D341Med (cell line): ENCODE results near the gene RNF31.

Source experiments
- DNase-seq: peaks from one replicate; pipeline ENCODE4 v3.0.0; 2012; ENCODE audit warnings: low spot score

RNF31 gene

DNA sequence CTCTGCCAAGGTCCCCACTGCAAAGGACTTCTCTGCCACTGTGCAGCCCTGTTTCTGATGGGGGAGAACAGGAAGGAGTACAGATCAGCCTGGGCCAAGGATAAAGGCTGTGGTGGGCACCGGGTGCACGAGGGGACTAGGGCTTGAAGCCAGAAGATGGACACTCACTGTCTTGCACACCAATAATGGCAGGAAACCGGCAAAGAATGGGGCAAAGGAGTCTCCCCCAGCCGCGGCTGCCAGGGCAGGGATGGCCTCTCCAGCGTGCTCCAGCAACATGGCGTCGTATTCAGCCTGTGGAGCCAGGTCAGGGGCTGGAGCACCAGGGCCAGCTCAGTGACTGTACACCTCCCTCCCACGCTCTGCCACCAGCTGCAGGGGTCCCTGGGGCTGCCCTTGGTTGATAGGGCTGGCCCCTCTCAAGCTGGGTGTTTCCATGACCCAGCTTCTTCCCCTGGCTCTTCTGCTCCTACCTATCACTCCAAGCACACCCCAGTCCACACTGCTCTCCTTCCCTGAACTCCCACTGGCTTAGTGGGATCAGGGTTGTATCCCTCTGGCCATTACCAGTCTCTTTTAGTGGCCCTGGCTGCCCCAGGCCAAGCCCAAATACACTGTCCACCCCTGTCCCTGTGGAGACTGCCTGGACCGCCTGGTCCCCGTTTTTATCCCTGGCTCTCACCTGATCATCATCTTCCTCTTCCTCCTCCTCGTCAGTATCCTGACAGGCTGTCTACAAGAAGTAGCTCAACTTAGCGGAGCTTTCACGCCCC, 35.0 kb downstream of the RNF31 start:
- no peak for DNase-seq

DNA sequence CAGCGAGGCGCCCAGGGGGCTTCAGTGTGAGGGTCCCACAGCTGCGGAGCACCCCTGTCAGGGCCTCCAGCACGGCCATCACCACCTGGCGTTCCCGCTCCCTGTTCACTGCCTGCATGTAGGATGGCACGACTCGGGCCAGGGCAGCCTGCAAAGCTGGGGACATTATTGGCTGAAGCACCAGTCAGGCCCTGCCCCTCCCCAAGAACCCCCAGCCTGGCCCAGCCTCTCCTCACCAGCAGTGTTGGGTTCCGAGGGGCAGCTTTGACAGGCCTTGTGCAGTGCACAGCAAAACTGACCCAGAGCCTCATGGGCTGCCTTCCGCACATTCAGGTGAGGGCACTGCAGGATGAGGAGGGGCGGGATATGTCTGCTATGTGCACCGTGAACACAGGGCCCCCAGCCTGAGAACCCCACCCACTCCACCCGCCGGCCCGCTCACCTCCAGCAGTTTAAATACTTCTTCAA, 35.8 kb downstream of the RNF31 start:
- no peak for DNase-seq

DNA sequence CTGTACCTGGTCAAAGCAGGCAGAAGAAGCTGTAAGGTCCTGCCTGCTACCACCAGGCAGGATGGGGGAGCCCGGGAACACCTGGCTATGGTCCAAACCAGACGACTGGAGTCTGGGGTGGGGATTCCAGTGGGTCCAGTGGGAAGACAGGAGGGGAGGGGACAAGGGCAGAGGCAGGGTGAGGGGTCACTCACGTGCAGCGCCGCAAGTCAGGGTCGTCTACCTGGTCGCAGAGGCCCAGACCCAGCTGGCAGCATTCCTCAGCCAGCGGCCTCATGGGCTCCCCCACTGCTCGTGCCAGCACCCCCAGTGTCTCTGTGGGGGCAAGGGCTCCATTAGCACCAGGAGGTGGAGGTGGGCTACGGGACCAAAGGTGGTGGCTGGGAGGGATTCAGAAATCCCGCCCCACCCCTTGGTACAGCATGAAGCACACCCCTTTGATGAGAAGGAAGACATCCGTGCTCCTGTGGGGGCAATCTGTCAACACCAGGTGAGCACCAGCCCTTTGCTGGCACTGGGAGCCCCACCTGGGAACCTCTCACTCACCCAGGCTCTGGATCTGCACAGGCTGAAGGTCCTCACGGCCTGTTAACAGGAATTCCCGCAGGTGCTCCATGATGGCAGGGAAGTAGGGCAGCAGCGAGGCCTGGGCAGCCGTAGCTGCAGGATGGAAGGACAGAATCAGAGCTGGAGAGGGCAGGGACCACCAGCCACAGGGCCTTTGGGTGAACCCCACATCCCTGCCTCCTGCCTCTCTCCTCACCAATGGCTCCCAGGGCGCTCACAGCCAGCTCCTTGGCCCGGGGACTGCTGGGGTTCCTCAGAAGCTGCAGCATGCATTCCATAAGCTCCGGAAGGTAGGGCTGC, 37.0 kb downstream of the RNF31 start:
- DNase-seq: no peak

DNA sequence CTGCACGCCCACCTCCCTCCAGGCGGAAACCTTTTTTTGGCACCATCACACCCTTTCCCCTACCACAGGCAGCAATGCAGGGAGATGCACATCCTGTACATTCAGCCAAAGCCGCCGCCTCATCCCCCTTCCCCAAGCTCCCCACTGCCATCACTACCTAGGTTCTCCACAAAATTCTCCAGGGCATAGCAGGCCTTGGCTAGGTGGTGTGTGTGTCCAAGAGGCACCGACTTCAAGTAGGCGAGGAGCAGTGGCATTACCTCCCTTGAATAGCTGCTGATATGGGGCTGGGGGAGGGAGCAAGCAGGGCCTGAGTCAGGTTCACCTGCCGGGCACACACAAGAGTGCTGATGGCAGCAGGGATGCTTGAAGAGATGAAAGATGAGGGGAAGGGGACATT, 37.7 kb downstream of the RNF31 start:
- DNase-seq: no peak

DNA sequence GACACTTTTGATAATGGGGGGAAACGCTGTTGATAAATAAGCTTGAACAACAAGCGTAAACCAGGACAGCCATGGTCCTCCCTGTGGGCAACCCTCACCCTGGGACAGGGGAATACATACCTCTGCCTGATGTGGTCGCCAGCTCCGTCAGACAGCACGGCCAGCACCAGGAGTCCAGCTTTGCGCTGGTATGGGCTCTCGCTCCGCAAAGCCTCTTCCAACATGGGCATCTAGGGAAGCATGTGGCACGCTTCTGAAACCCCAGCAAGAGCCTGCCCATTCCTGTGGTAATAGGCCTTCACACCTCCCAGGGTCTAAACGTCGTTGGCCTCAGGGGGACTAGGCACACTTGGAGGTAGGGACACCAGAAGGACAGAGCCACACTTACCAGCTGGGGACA, 38.4 kb downstream of the RNF31 start:
- no peak for DNase-seq

DNA sequence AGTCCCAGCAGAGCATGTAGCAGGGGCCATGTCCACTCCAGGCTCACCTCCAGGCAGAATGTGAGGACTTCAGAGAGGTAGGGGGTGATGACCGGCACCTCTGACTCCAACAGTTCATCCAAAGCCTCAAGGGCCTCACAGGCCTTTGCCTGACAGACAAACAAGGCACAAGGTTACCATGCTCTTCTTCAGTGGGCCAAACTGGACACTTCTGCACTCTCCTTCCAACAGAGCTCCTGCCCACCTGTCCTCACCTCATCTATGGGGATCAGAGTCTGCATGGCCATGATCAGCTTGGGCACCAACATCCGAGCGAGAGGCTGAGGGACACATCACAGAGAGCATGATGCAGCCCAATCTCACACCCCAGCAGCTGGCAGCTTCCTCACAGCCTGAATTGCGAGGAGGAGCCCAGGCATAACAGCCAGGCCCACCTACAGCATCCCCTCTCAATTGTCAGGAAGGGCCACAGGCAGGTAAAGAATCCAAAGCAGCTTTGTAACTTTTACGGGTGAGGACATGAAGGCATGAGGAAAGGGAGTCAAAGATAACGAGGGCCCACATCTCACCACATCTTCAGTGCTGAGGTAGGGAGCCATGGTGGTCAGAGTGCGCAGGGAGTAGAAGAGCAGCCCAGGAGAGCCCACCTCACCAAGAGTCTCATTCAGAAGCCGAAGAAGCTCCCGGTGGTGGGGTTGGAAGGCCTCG, 39.7 kb downstream of the RNF31 start:
- DNase-seq: no peak

DNA sequence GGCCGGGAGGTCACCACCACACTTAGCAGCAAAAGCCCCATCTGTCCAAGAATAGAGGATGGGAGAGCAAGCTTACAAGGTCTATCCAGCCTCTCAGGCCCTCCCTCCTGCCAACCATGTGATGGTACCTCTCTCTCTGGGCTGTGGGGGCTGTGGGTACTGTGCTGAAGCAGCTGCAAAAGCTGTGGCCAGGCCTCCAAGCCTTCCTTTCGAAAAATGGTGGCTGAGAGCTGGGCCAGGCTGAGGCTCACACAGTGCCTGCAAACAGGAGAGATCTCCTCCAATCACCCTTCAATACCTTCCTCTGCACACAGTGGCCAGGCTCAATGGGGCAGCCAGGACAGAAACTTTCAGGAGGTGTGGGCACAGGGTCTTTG, 40.2 kb downstream of the RNF31 start:
- DNase-seq: no peak

DNA sequence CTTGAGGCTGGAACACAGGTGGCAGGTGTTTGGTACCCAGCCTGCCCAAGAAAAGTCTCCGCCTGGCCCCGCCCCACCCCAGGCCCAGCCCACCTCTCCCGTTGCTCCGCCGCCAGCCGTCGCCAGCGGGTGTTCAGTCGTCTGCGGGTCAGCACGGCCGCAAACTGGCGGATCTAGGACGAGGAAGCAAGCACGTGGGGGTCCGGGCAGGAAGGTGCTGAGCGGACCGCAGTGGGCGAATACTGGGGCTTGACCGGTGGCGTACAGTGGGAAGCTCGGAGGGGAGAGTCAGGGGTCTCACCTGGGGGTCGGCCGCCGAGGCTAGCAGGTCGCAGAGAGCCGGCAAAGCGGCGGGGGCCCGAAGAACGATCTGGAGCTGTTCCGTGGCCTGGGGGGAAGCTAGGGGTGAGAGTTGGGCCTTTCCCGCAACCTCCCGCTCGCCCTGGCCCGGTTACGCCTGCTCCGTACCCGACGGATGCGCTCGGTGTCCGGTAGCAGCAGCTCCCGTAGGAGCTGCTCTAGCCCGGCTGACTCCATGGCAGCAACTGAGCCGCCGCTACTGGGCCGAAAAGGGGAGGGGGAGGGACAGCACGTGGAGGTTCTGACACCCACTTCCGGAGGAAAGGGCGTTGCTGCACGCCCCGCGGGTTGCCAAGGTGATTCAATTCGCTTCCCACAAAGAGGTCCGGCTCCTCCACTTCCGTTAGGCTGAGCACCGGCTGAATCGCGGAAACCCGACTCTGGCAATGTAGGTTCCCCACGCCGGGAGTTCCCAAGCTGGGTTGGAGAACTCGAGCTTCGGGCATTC, 41.2 kb downstream of the RNF31 start, which contains the start of gene IPO4:
TSS of gene IPO4 (minus strand) at position 566 of the 808 bp plus-strand sequence. CDS start at position 537, 29 bp downstream.
- peak; percentile 97 for DNase-seq

DNA sequence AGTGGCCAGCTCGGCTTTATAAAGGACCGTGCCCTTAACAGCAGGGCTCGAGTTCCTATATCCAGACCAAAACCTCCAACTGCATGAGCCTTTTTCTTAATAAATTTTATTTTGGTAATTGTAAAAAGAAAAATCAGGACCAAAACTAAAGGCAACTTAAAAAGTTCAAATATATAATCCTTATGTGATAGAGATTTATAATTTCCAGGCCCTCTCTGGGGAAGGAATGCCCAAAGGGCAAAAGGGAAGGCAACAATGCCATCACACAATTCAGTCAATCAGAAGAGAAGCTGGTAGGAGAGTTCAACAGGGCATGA, 41.7 kb downstream of the RNF31 start:
- DNase-seq: no peak

DNA sequence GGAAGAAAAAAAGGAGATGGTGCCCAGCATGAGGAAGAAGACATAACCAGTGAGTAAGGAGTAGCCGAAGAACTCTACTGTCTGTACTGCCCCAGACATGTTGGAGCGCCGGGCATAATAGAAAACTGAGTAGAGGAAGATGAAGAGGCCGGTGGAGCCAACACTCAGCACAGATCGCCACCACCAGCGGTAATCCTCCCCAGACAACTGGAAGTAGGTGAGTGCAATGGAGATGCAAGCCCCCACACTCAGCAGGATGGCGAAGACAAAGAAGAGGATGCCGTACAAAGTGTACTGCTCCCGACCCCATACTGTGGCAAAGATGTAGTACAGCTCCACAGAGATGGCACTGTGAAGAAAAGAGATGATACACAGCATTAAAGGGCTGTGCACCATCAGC, 42.2 kb downstream of the RNF31 start:
- no peak for DNase-seq

DNA sequence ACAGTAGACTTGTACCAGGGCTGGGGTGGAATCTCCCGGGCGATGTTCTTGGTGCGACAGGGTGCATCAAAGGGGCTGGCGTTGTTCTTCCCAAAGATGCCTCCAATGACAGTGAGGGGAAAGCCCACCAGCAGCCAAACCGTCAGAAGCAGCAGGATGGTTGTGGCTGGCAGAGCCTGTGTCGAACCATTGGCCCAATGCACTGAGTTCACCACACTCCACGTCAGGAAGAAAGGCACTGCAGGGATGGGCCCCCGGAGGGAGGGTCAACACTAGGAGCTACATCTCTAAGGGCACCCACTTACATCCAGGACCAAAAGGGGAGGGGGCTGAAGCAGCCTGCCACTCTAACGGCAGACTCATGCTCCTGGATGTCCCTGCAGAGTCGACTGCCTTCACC, 43.1 kb downstream of the RNF31 start:
- no peak for DNase-seq

DNA sequence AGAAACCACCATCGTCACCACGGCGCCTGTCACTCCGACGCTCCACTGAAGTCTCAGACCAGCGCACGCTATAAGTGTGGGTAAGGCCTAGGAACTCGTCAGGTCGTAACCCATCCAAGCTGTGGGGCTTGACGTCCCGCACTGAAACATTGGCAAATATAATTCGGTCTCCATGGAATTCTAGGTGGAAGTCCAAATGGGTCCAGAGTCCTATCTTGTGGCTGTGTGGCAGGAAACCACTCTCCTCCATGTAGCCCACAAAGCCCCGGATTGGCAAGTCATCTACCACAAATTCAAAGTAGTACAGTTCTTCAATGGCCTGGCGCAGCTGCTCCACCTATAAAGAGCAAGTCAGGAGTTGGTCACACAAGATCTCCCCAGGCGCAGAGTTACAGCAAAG, 45.6 kb downstream of the RNF31 start:
- DNase-seq: no peak

DNA sequence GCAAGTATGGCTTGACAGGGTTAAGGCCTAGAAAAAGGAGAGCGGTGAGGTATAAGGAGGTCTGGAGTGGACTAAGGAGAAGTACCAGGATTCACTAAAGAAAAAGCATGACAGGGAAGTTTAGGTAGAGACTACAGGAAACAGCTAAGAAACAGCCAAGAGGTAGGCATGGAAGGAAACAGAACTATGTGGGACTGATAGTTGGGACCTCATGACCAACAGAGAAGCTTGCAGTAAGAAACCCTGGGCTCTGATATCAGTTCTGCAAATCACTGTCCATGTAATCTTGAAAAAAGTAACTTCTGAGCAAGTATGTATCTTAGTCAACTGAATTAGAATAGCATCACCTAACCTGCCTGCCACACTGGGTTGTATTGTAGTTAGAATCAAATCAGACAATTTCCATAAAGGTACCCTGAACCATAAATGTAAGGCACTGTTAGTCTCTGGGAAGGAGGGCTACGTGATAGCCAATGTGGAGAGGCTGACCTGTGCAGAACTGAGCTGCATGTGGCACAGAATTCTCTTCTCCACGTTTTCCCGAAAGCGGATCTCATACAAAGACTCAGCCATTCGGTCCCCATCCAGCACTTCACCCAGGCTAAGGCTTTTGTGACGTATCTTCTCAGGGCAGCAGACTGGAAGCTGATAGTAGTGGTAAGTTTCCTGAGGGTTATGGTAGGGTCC, 47.0 kb downstream of the RNF31 start:
- no peak for DNase-seq

DNA sequence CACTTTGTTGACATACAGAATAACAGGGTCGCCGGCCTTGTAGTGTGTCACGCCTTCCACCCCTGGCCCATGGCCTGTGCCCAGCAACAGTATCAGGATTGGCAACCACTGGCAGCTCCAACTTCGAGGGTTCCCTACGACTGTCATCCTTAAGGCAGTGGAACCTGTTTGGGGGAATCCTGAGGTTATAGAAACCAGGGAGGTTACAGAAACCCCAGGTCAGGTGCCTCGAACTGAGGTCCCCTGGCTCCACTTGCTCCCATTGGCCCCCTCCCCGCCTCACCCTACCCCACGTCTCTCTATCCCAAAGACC, 47.5 kb downstream of the RNF31 start:
- DNase-seq: no peak

DNA sequence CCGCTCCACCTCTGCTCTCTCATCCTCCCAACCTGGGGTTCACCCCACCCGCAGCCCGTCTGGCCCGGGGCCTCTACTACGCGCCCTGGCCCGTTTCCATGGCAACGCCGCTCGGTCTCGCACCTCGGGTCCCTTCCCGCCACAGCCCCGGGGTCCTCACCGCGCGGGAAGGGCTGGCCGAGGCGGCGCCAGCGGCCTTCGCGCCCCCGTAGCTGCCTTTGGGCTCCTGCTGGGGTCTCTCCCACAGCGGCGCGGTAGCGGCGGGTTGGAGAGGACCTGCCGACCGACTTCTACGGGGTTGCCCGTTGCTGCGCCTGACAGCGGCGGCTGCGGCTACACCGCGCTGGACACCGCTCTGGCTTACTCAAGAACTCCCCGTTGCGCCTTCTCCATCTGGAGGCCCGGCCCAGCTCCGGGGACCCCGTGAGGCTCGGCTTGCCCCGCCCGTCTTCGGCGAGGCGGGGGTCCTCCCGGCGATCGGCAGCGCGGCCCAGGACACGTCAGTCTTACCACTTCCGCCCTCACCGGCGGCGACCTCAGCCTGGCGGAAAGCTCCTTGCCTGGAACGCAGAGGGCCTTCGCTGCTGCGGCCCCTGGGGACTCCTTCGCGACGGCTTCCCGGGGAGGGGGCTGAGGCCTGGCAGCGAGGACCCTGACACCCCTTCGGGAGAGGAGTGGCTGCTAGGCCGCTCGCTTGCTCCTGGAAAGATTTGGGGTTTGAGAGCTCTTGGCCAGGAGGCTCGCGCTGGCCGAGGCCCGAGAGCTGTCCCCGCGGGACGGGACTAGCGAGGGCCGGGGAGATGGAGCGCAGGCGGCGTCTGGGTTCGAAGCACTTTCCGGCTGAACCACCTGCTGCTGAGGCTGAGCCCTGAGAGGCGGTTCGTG, 48.1 kb downstream of the RNF31 start, which contains the start of gene TM9SF1:
TSS of gene TM9SF1 (minus strand) at position 256 of the 885 bp plus-strand sequence. CDS start 422 bp downstream, outside the sequence.
- peak; percentile 95 for DNase-seq

DNA sequence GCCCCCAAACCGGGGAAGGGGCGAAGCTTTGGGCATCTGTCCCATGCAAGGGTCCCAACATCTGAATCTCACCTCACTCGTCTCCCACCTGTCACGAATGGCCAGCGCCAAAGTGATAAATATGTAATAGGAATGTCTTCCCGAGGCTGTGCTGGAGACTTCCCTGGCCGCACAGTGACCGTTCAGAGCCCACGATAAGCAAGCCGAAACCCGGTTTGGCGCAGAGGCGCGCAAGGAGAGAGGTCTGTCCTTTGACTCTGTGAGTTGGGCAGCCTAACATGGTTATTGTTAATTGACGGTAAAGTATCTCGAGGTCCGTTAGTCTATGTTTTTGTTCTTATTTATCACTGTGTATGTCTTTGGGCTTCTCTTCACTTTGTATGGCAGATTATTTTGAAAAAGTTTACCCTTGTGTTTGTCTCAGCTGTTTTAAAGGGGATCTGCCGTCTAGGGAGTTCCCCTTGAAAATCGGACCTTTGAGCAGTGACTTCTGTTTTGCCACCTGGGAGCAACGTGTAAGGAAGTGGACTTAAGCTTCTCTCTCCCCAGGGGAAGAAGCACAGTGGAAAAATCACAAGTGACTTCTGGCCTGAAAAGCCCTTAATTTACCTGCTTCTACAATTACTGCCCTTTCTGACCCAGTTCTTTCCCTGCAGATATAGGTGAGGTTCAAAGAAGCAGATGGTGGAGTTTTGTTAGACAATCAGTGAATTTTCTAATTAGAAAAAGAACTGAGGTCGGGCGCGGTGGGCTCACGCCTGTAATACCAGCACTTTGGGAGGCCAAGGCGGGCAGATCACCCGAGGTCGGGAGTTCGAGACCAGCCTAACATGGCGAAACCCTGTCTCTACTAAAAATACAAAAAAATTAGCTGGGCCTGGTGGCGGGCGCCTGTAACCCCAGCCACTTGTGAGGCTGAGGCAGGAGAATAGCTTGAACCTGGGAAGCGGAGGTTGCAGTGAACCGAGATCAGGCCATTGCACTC, 49.1 kb downstream of the RNF31 start:
- no peak for DNase-seq

DNA sequence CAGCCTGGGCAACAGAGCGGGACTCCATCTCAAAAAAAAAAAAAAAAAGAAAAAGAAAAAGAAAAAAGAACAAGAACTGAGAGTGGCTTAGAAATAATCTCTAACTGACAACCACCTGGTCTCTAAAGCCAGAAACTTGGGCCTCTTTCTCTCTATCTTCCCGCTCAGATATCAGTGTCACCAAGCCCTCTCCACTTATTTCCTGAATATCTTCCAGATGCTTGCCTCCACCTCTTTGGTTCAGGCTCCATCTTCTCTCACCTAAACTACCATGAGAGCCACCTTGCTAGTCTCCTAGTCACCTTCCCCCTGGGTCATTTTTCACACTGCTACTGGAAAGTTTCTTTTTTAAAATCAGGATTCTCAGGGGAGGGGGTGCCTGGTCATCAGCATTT, 49.8 kb downstream of the RNF31 start:
- DNase-seq: no peak

DNA sequence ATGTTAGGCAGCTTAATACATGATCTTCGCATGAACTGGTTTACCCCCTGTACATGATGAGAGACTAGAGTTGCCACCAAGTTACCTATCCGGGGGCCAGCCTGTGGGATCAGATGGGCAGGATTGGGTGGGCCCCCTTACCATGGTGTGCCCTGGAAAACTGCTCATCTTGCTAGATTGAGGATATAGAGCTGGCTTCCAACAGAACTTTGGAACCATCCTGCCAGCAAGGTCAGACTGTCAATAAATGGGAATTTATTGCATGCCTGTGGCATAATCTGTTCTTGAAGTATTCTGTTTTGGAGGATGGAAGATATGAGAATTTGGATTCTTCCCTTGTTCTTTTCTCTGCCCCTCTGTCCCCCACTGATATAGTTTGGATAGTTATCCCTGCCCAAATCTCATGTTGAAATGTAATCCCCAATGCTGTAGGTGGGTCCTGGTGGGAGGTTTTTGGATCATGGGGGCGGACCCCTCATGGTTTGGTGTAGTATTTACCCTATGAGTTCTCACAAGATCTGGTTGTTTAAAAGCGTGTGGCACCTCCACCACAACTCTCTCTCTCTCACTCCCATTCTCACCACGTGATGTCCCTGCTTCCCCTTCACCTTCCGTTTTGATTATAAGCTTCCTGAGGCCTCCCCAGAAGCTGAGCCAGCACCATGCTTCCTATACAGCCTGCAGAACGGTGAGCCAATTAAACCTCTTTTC, 51.7 kb downstream of the RNF31 start:
- DNase-seq: no peak
